NCI-H82 treated with DMSO at 0.1 percent for 48 hours (cell line): ENCODE measurements around the gene ALOXE3.
A peak's percentile ranks its signal among the peaks of the same experiment; 100 is the strongest.

Experiments
- DNase-seq: peaks from one replicate; lab custom pipeline; 2025; ENCODE audit not compliant: unreplicated experiment; lab: John Stamatoyannopoulos, UW

The ALOXE3 gene

GRCh38 chr17:8117980-8118768 is at the start of gene ALOXE3:
Gene ALOXE3 (minus strand): TSS chr17:8118514. CDS start chr17:8117990, 524 bp downstream.
- no peak for DNase-seq

DNA sequence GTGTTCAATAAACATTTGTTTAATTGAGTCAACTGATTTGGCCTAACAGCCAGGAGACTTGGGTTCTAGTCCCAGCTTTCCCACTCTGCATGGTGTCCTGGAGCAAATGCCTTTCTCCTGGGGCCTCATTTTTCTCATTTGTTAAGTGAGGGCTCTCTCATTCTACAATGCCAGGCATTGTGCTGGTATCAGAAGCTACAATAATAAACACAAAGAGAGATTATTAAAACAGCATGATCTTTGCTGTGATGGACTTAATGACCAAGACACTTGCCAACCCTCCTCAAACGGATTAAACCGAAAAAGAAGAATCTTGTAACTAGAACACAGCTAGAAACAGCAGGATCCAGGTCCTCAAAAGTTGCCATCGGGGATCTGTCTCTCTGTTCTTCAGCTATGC is 49.2 kb upstream of the ALOXE3 start:
- DNase-seq: no peak

DNA sequence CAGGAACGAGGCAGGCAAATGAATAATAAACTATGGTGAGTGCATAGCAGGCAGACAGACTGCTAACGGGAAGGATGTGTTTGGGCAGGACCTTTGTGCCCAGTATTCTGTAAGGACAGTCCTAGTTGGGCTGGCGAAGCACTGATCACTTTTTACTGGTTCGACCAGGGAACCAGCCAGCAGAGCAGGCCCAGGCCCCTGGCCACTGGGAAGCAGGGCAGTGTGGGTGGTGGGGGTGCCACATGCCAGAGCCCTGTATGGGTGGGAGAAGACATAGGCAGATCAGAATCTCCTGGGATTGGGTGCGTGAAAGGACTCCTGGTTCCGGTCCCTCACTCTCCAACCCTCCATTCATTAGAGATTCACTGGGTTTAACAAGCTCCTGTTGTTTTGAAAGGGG is 48.4 kb upstream of the ALOXE3 start:
- no peak for DNase-seq

- DNase-seq: no peak
Observed at GRCh38 chr17:8164815-8165131, 46.5 kb upstream of the ALOXE3 start.

DNA sequence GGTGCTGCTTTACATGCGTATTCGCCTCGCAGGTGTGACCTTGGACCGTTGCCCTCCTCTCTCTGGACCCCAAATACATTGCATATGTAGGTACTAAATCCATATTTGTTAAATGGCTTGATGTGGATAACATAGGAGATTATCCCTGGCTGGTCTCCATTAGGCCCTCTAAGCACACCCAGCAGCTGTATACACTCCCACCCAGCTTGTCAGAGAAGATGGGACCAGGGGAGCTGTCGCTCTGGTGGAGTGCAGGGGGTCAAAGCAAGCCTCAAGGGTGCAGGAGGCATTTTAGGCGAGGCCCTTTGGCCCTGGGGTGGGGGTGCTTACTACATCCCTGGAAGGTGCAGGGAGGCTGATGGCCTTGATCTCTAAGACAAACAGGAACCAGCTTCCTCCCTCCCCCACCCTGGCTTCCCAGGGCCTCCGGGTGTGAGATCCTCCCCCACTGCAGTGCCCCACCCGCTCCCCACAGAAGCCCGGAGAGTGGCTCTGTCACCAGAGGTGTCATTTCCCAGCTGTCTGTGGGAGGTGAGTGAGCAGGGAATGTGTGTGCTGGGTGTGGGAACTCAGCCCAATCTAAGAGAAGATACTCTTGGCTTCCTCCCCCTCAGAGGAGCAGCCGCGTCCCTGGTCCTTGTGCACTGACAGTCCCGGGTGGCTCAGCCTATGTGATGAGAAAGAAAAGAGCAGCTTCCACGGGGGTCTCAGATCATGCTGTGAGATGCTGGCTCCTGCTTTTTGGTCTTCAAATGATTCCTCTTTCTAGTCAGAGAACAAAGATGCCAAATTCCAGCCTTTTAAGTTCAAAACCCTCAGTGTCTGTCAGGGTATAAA is 45.9 kb upstream of the ALOXE3 start:
- peak; percentile 89 for DNase-seq

DNA sequence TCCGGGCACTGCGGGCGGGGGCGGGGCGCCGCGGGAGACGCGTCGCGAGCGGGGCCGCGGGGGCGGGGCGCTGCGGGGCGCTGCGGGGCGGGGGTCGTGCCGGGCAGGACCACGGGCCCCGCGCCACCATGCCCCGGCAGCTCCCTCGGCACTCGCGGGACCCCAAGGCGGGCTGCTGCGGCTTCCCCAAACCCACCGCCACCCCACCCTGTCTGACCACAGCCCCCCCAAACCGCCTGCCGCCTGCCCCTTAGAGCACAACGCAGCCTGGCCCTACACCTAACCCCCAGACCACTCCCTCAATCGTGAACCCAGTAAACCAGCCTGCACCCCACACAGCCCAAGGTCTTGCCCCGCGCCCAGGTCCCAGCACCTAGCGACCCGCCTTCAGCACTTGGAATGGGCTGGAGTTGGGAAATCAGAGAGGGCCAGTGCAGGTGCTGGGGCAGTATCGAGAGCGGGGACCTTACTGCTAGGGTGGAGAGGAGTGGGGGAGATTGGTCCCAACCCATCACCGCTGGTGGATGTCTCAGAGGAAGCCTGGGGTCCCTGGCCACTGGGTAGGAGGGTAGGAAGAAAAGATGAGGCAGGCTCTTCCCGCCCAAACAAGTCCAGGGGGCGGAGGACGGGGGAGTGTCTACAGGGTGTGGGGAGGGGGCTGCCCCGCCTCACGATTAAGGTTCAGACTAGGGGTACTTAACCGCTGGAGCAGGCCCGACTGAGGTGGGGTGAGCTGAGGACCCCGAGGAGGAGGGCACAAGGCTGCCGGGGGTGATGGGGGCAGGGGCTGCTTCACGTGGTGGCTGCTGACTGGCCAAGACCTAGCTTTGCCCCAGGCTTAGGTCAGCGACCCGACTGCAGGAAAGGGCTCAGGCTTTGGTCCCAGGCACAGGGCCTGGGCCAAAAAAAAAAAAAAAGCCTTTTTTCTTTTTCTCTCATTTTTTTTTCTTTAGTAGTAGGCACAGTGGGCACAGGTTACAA is 45.0 kb upstream of the ALOXE3 start:
- DNase-seq: peak; percentile 75

- peak; percentile 46 for DNase-seq
Observed at GRCh38 chr17:8162233-8162996, 44.1 kb upstream of the ALOXE3 start, which contains the start of gene VAMP2. Gene VAMP2 (minus strand): TSS chr17:8162948. CDS start chr17:8162879, 69 bp downstream.

DNA sequence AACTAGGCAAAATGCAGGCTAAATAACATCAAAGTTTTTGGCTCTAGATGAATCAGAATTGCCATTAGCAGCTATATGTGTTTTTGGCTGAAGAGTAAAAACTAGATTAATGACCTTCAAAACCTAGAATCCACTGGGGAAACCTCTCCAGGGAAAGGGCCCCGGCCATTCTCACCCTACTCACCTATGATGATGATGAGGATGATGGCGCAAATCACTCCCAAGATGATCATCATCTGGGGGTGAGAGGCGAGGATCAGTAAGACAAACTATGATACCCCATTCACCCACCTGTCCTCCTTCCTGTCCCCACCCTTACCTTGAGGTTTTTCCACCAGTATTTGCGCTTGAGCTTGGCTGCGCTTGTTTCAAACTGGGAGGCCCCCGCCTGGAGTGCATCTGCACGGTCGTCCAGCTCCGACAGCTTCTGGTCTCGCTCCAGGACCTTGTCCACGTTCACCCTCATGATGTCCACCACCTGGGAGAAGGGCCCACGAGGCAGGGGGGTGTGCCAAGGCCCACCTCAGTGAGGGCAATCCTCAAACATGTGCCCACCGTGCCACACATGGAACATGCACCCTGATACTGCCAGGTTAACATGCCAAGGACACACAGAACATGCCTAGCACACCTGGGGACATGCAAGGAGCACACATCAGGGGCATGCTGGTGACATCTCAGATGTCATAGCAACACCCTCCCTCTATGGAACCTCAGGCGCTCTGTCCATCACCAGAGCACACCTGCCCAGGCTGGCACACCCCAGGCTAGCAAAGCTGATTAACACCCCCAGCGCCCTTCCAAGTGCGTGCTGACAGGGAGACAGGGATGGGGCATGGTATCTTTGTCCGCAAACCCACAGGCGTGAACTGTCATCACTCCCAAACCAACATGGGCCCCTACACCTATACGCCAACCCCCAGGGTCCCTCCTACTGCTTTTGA is 43.2 kb upstream of the ALOXE3 start:
- DNase-seq: no peak

DNA sequence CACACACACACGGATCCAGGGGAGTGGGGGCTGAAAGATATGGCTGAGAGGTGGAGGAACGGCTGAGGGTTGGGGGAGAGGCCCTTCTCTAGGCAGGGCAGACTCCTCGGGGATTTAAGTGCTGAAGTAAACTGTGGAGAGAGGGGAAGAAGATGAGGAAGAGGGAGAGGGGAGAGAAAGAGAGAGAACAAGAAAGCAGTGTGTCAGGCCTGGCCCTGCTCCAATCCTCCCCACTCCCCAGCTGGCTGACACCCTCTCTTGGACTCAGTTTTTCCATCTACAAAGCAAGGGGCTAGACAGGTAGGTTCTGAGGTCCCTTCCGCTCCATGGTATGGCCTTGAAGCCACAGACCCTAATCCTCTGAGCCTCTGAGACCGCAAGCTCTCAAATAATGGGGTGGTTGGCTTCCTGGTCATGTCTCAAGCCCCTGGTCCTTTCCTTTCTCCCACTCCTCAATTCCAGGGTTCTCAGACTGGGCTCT is 42.5 kb upstream of the ALOXE3 start:
- no peak for DNase-seq

DNA sequence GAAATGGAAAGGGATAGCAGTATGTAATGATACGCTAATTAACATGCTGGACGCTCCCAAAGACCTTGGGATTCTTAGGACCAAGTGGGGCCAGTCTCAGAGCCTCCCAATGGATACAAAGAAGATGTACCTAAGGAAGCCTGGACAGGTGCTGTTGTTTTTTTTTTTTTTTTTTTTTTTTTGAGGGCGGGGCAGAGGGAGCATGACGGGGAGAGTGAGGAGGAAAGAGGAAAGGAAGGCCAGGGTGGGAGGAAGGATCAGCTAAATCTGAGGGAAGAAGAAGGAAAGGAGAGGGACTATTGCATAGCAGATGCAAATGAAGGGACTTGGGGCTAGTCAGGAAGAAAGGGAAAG is 41.9 kb upstream of the ALOXE3 start:
- DNase-seq: no peak

DNA sequence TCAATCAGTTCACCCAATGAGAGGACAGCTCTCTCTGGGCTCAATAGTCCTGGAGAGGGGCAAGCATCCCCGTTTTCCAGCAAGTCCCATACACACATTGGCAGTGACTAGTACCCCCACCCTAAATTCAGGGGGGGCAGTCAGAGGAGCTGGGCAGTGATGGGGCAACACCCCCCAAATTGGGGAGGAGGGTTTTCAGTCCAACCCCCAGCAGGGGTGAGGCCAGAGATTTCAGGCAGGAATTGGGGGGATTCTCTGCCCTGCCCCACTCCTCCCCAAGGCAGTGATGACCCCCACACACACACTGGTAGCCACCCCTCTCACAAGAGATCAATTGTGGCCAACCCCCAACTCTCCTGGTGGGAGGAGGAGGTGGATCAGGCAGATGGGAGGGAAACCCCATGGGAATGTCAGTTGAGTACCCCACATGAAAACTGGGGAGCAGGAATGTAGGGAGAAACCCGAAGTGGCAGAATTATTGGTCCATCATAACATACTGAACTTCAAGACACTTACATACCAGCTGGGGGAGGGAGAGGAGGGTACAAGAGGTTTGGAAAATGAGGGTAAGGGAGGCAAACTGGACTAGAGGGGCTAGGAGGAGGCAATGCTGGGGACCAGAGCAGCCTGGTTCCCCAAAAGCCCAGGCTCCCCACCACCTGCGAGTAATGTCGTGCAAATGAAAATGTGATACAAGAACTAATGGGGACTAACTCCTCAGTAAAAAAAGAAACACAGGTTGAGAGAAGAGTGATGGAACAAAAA is 41.3 kb upstream of the ALOXE3 start:
- DNase-seq: no peak

GRCh38 chr17:8159032-8159400 is 40.7 kb upstream of the ALOXE3 start:
- DNase-seq: no peak

DNA sequence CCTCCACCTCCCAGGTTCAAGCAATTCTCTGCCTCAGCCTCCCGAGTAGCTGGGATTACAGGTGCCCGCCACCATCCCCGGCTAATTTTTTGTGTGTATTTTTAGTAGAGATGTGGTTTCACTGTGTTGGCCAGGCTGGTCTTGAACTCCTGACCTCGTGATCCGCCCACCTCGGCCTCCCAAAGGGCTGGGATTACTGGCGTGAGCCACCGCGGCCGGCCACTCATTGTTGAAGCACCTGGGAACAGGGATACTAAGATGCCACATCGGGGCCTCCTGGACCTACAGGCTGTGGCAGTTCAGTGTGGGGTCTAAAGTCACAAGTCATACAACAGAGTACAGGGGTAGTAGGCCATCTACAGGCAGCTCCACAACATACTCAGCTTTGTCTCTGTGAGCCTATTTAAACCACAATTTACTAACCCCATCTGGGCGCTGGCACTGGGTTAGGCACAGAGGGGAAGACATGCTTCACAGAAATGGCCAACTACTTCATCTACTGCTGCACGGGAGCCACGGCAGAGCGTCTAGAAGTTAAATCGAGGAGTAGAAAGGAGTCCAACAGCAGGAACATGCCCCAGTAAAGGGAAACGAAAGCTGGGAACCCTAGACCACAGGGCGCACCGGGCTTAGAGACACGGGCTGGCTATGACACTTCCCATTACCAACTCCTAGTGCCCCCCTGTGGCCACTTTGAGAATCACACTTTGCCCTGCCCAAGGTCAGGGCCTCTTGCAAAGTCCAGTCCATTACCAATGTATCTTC is 40.1 kb upstream of the ALOXE3 start:
- DNase-seq: peak; percentile 69

DNA sequence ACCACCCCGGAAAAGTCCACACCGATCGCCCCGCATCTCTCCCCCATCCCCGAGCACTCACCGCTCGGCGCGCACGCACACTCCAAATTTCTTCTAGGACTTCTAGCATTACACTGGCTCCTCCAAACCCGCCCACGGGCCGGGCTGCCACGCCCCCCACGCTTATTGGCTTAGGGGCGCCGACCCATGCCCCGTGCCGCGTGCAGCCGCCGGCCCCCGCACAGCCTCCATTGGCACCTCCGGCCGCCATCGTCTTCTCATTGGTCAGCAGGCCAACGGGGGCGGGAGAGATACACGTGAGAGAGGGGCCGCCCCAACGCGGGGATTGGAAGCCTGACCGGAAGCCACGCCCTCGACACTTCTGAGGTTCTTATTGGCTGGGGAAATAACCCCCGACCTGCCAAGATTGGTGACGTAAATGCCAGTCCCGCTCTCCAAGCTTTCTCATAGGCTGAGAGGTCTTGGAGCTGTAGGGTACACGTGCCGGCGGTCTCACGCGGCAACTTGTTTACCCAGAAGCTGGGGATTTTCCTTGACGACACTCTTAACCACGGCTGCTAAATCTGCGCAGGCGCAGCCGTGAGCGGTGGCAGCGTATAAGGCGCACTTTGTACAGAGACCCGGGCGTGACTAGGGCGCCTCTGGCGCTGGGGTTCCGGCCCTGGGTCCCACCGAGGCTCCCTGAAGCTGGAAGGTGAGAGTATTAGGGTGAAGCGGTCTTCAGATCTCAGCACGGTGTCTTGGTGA is 38.1 kb upstream of the ALOXE3 start:
- DNase-seq: peak; percentile 100

DNA sequence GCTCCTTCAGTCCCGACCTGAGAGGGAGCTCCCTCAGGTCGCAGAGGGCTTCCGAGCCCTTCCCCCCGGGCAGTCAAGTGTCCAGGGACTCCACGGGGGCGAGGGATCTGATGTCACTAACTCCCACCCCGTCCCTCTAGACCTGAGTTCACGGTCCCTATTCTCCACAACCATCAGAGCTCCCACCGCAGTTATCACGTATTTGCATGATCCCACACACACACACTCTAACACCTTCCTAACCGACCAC is 37.6 kb upstream of the ALOXE3 start:
- no peak for DNase-seq

GRCh38 chr17:8155231-8155995 is 37.1 kb upstream of the ALOXE3 start:
- no peak for DNase-seq
